Panc1 (cell line): ENCODE measurements around the gene CBX4. TPM values are rescaled to one million over a fixed set of nuclear protein-coding genes. Genes with fewer than 3 reads are reported as not detected.

ENCODE experiments used
- ATAC-seq: fragments of 200-7000 bp; cut with Tn5 transposase; 2 replicates; pipeline ENCODE4 v1.9.1; 2020; ENCODE audit warnings: mild to moderate bottlenecking, moderate library complexity
- BruUV-seq: library from RNA; stranded (reverse); fragments of 400-500 nt; replicated peaks from 2 replicates; lab custom pipeline; 2021; lab: Mats Ljungman, UMichigan
- CTCF ChIA-PET: fragments of 300-600 bp; sonication (Branson Sonifier 250); formaldehyde crosslinking; loops from one replicate; lab custom pipeline; 2022; ENCODE audit warnings: antibody characterized with exemption; lab: Charles Lee
- POLR2A ChIA-PET: fragments of 300-600 bp; sonication (Branson Sonifier 250); formaldehyde crosslinking; loops from one replicate; lab custom pipeline; 2022; ENCODE audit warnings: antibody characterized with exemption; lab: Charles Lee
- DNase-seq: peaks from one replicate; pipeline ENCODE4 v3.0.0-alpha.2; 2010; ENCODE audit warnings: low read depth, low spot score
- H3K27ac ChIP-seq: 2 replicates; pipeline ENCODE4 v1.5.1; 2011; ENCODE audit warnings: mild to moderate bottlenecking, low read length, inconsistent platforms
- H3K27me3 ChIP-seq: fragments of 200-500 bp; sonication (Bioruptor generic); 2 replicates; pipeline ENCODE4 v1.6.0; 2014; ENCODE audit warnings: low read length, inconsistent platforms; ENCODE audit not compliant: control insufficient read depth, insufficient read depth
- H3K36me3 ChIP-seq: fragments of 200-500 bp; sonication (Bioruptor generic); 2 replicates; pipeline ENCODE4 v1.5.1; 2014; ENCODE audit warnings: inconsistent platforms, mild to moderate bottlenecking, low read length, moderate library complexity; ENCODE audit not compliant: control insufficient read depth, insufficient read depth
- H3K4me1 ChIP-seq: 2 replicates; pipeline ENCODE4 v1.5.1; 2011; ENCODE audit warnings: inconsistent platforms, mild to moderate bottlenecking, low read length, moderate library complexity; ENCODE audit not compliant: control insufficient read depth, insufficient read depth
- H3K4me3 ChIP-seq, 2 experiments: 2 replicates each; pipeline ENCODE4 v1.5.1; 2011 to 2012; ENCODE audit warnings: low read depth in 2 of 2, low read length in 2 of 2, mild to moderate bottlenecking in 2 of 2, inconsistent platforms in 1 of 2, moderate library complexity in 1 of 2
- H3K9me3 ChIP-seq: fragments of 200-500 bp; sonication (Bioruptor generic); 2 replicates; pipeline ENCODE4 v1.5.1; 2014; ENCODE audit warnings: low read depth, mild to moderate bottlenecking, inconsistent platforms, low read length, moderate library complexity; ENCODE audit not compliant: control insufficient read depth, insufficient read depth
- CTCF ChIP-seq: fragments of 450-650 bp; IDR thresholded peaks from 2 replicates; pipeline ENCODE4 v1.5.1; 2017; ENCODE audit warnings: mild to moderate bottlenecking
- POLR2AphosphoS5 ChIP-seq: IDR thresholded peaks from 2 replicates; pipeline ENCODE4 v1.6.1; 2012; ENCODE audit warnings: mild to moderate bottlenecking, low read depth, low read length, moderate library complexity
- REST ChIP-seq, 2 experiments: IDR thresholded peaks; 2 replicates each; pipeline ENCODE4 v1.6.1; 2011 to 2012; ENCODE audit warnings: low read depth in 2 of 2, control low read depth in 1 of 2, low read length in 1 of 2, mild to moderate bottlenecking in 1 of 2, moderate library complexity in 1 of 2; ENCODE audit not compliant: insufficient read depth in 1 of 2
- SIN3A ChIP-seq: IDR thresholded peaks from 2 replicates; pipeline ENCODE4 v1.6.1; 2012; ENCODE audit warnings: low read depth, mild to moderate bottlenecking, low read length, moderate library complexity, borderline replicate concordance; ENCODE audit not compliant: insufficient read depth
- TCF7L2 ChIP-seq: IDR thresholded peaks from 2 replicates; pipeline ENCODE4 v1.6.1; 2011; ENCODE audit warnings: mild to moderate bottlenecking, low read depth, low read length, inconsistent platforms
- in situ Hi-C: cut with HindIII; loops from 2 replicates; pipeline ENCODE4 v1.10.0; 2016; ENCODE audit warnings: low sequenced_read_pairs, low pct_unique_long_range_greater_than_20kb
- intact Hi-C: fragments of 100-400 bp; cut with micrococcal nuclease; formaldehyde crosslinking; loops from one replicate; pipeline ENCODE4 v1.10.0; 2022; ENCODE audit not compliant: unreplicated experiment
- total RNA-seq: library from RNA; stranded (reverse); gene quantifications from one replicate; pipeline ENCODE4 v1.2.1, GENCODE V29; 2021; ENCODE audit not compliant: unreplicated experiment

Gene CBX4
- total RNA-seq, 1 experiment from 2014 or later, result 48.6 TPM

- ChIA-PET CTCF (no interaction called here), POLR2A (no interaction called here)
- DNase-seq, result no peak
- peaks cover 27% of the 10 kb centered on the region for H3K4me1 ChIP-seq
- no peaks in the 10 kb centered on the region for H3K36me3 ChIP-seq
- ATAC-seq, result no peak
- H3K4me3 ChIP-seq, result no peak overlapping the region
- BruUV-seq, result no TSS peak
- intact Hi-C loops, result no loop called here
- no peaks in the 10 kb centered on the region for H3K9me3 ChIP-seq
- H3K27me3 ChIP-seq, result no peaks in the 10 kb centered on the region
- in situ Hi-C loops, result no loop called here
- no peak overlapping the region for H3K27ac ChIP-seq
- no peak for TF ChIP-seq REST (IDR thresholded peaks at IDR 0.05; ENCODE audit: insufficient read depth in 1 of 2, low read depth in 2 of 2, low read length in 1 of 2)
These were observed 13.0 kb downstream of the CBX4 start for GRCh38 chr17:79826204-79826680.

- ATAC-seq (no peak), DNase-seq (no peak)
- ChIA-PET POLR2A (no interaction called here), CTCF (no interaction called here)
- Histone ChIP-seq H3K27ac (no peak overlapping the region), H3K36me3 (no peaks in the 10 kb centered on the region), H3K4me1 (peaks cover 20% of the 10 kb centered on the region), H3K4me3 (no peak overlapping the region), H3K27me3 (no peaks in the 10 kb centered on the region), H3K9me3 (no peaks in the 10 kb centered on the region)
- intact Hi-C loops, result no loop called here
- no TSS peak for BruUV-seq
- TF ChIP-seq POLR2AphosphoS5, result no peak
- no peak for TF ChIP-seq REST (IDR thresholded peaks at IDR 0.05; ENCODE audit: insufficient read depth in 1 of 2, low read depth in 2 of 2, low read length in 1 of 2)
- no peak for TF ChIP-seq CTCF
- no peak for TF ChIP-seq TCF7L2
- no peak for TF ChIP-seq SIN3A
- in situ Hi-C loops, result no loop called here
These were observed 13.7 kb downstream of the CBX4 start for GRCh38 chr17:79825580-79825921.
